Stimulated activated effector memory CD8-positive, alpha-beta T cell treated with anti-CD3 and anti-CD28 coated beads, Interleukin-12 subunit alpha, Interleukin-12 subunit beta, amount 100 ng/mL, for 72 hours (primary cell): ENCODE data around the gene MAPKAP1.
A peak's percentile ranks its signal among the peaks of the same experiment; 100 is the strongest.
"Not testable (repeated sequence)": the region's sequence is repeated elsewhere in the genome, so short reads cannot be mapped to it uniquely, and the experiment has no call there.

Experiments used
- ATAC-seq: fragments of 150-1000 bp; cut with Tn5 transposase; 2 replicates; pipeline ENCODE4 v1.10.0; 2021
- DNase-seq, 2 donors: peaks; one replicate each; pipeline ENCODE4 v3.0.0; 2021 to 2022; ENCODE audit warnings: low spot score in 2 of 2
- H3K27ac Mint-ChIP-seq: one replicate; pipeline ENCODE4 v1.8.0; 2022; ENCODE audit warnings: mild to moderate bottlenecking, mixed read lengths
- H3K36me3 Mint-ChIP-seq: one replicate; pipeline ENCODE4 v1.8.0; 2022; ENCODE audit warnings: mild to moderate bottlenecking, mixed read lengths
- H3K4me1 Mint-ChIP-seq: one replicate; pipeline ENCODE4 v1.8.0; 2022; ENCODE audit warnings: mixed read lengths
- H3K4me3 Mint-ChIP-seq: one replicate; pipeline ENCODE4 v1.8.0; 2022; ENCODE audit warnings: mild to moderate bottlenecking, mixed read lengths
- H3K9me3 Mint-ChIP-seq: one replicate; pipeline ENCODE4 v1.8.0; 2022; ENCODE audit warnings: mixed read lengths

Gene MAPKAP1

DNA sequence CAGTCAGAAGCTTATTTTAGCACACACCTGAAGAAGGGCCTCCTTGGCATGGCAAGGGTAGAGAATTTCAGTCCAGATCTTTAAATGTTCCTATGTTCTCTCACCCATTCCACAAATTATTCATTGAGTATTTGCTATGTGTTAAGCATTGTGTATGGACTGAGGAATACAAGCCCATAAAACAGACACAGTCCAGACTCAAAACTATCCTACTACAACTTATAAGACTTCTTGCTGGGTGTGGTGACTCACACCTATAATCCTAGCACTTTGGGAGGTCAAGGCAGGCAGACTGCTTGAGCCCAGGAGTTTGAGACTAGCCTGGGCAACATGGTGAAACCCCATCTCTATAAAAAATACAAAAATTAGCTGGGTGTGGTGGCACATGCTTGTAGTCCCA is 141.0 kb downstream of the MAPKAP1 start:
- DNase-seq, H3K4me3 Mint-ChIP-seq, H3K27ac Mint-ChIP-seq, H3K36me3 Mint-ChIP-seq, ATAC-seq, H3K9me3 Mint-ChIP-seq: not testable (repeated sequence)
- peaks cover 22% of the 10 kb centered on the region for H3K4me1 Mint-ChIP-seq

DNA sequence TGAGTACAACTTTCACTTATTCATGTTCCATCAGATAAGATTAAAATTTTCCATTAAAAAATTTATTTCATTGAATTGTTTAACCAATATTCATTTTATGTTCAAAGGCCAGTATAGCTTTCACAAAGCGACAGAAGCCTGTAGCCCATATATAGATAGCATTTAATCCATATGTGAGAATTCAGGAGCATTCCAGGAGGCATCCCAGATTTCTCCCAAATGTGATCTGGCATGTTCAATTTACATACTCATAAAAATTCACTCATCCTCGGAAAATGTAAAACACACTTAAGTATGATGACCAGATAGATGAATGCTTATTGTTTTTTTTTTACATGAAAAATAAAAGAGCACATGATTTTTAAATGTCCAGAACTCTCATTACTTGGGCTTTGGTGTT is 141.9 kb downstream of the MAPKAP1 start:
- ATAC-seq (no peak), DNase-seq (no peak)
- H3K4me3 Mint-ChIP-seq = no peak overlapping the region
- no peaks in the 10 kb centered on the region for H3K36me3 Mint-ChIP-seq
- peaks cover 22% of the 10 kb centered on the region for H3K4me1 Mint-ChIP-seq
- H3K27ac Mint-ChIP-seq = no peak overlapping the region
- no peaks in the 10 kb centered on the region for H3K9me3 Mint-ChIP-seq

GRCh38 chr9:125564631-125565030 is 142.4 kb downstream of the MAPKAP1 start:
- peaks cover 1% of the 10 kb centered on the region for H3K36me3 Mint-ChIP-seq
- H3K27ac Mint-ChIP-seq = no peak overlapping the region
- ATAC-seq (no peak), DNase-seq (no peak)
- H3K4me3 Mint-ChIP-seq = no peak overlapping the region
- H3K4me1 Mint-ChIP-seq = peaks cover 22% of the 10 kb centered on the region
- H3K9me3 Mint-ChIP-seq = no peaks in the 10 kb centered on the region

DNA sequence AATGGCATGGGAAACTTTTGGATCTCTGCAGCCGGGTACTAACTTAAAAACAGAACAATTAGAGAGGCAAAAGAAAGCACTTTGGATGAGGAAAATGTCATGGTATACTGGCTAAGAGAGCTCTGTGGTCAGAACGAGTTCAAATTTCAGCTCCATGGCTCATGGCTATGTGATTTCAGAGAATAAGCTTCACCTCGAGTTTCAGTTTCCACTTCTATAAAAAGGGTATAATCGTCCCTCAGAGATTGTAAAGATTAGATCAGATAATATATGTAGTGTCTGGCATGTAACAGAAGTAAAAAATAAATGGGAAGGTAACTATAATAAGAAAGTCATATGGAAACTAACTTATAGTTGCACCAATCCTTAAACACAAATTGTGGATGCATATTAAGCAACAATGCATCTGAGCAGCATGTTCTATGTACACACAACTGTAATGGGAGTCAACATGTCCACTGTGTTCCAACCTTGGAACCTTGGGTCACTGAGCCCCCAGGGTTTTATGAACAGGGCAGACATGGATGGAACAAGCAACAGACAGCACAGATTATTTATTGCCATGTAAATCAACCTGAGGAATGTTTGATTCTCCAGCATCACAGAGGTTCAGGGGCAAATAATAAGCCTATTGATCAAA is 145.4 kb downstream of the MAPKAP1 start:
- peaks cover 17% of the 10 kb centered on the region for H3K4me1 Mint-ChIP-seq
- ATAC-seq (peak; percentile 51), DNase-seq (no peak)
- no peaks in the 10 kb centered on the region for H3K9me3 Mint-ChIP-seq
- no peak overlapping the region for H3K4me3 Mint-ChIP-seq
- no peak overlapping the region for H3K27ac Mint-ChIP-seq
- peaks cover 18% of the 10 kb centered on the region for H3K36me3 Mint-ChIP-seq

GRCh38 chr9:125559894-125560293 is 147.1 kb downstream of the MAPKAP1 start:
- DNase-seq (no peak), ATAC-seq (no peak)
- peaks cover 13% of the 10 kb centered on the region for H3K4me1 Mint-ChIP-seq
- H3K9me3 Mint-ChIP-seq = no peaks in the 10 kb centered on the region
- no peak overlapping the region for H3K4me3 Mint-ChIP-seq
- peaks cover 18% of the 10 kb centered on the region for H3K36me3 Mint-ChIP-seq
- no peak overlapping the region for H3K27ac Mint-ChIP-seq

GRCh38 chr9:125559194-125559593 is 147.8 kb downstream of the MAPKAP1 start:
- H3K9me3 Mint-ChIP-seq = no peaks in the 10 kb centered on the region
- H3K27ac Mint-ChIP-seq = no peak overlapping the region

GRCh38 chr9:125558453-125559092 is 148.4 kb downstream of the MAPKAP1 start:
- peak; percentile 61 for ATAC-seq
- DNase-seq = peak; percentile 13 to 64
- no peaks in the 10 kb centered on the region for H3K9me3 Mint-ChIP-seq
- no peak overlapping the region for H3K4me3 Mint-ChIP-seq
- no peak overlapping the region for H3K27ac Mint-ChIP-seq
- peaks cover 24% of the 10 kb centered on the region for H3K36me3 Mint-ChIP-seq
- peaks cover 18% of the 10 kb centered on the region for H3K4me1 Mint-ChIP-seq

More at GRCh38 chr9:125559194-125559593, 147.8 kb downstream of the MAPKAP1 start:
- DNase-seq (no peak), ATAC-seq (no peak)
- H3K36me3 Mint-ChIP-seq = peaks cover 20% of the 10 kb centered on the region
- H3K4me3 Mint-ChIP-seq = no peak overlapping the region
- H3K4me1 Mint-ChIP-seq = peaks cover 14% of the 10 kb centered on the region

GRCh38 chr9:125556046-125556721 is 150.8 kb downstream of the MAPKAP1 start:
- no peak overlapping the region for H3K4me3 Mint-ChIP-seq
- H3K36me3 Mint-ChIP-seq = peaks cover 24% of the 10 kb centered on the region
- no peaks in the 10 kb centered on the region for H3K9me3 Mint-ChIP-seq
- H3K27ac Mint-ChIP-seq = no peak overlapping the region
- H3K4me1 Mint-ChIP-seq = peaks cover 6% of the 10 kb centered on the region
- no peak for DNase-seq
- no peak for ATAC-seq

- DNase-seq (no peak), ATAC-seq (no peak)
- Mint-ChIP-seq H3K9me3 (no peaks in the 10 kb centered on the region), H3K4me1 (peaks cover 6% of the 10 kb centered on the region), H3K4me3 (no peak overlapping the region), H3K36me3 (peaks cover 24% of the 10 kb centered on the region), H3K27ac (no peak overlapping the region)
Measured at GRCh38 chr9:125554726-125555125, 152.3 kb downstream of the MAPKAP1 start.

GRCh38 chr9:125551781-125552180 is 155.2 kb downstream of the MAPKAP1 start:
- Mint-ChIP-seq H3K4me1 (peaks cover 6% of the 10 kb centered on the region), H3K9me3 (no peaks in the 10 kb centered on the region), H3K36me3 (peaks cover 6% of the 10 kb centered on the region), H3K27ac (no peak overlapping the region), H3K4me3 (no peak overlapping the region)
- no peak for ATAC-seq
- DNase-seq = no peak

GRCh38 chr9:125549891-125550885 is 156.8 kb downstream of the MAPKAP1 start:
- no peak overlapping the region for H3K4me3 Mint-ChIP-seq
- peaks cover 11% of the 10 kb centered on the region for H3K36me3 Mint-ChIP-seq
- ATAC-seq (no peak), DNase-seq (no peak)
- H3K4me1 Mint-ChIP-seq = peaks cover 6% of the 10 kb centered on the region
- H3K27ac Mint-ChIP-seq = no peak overlapping the region
- no peaks in the 10 kb centered on the region for H3K9me3 Mint-ChIP-seq

GRCh38 chr9:125549465-125549871 is 157.5 kb downstream of the MAPKAP1 start:
- H3K27ac Mint-ChIP-seq = no peak overlapping the region

DNA sequence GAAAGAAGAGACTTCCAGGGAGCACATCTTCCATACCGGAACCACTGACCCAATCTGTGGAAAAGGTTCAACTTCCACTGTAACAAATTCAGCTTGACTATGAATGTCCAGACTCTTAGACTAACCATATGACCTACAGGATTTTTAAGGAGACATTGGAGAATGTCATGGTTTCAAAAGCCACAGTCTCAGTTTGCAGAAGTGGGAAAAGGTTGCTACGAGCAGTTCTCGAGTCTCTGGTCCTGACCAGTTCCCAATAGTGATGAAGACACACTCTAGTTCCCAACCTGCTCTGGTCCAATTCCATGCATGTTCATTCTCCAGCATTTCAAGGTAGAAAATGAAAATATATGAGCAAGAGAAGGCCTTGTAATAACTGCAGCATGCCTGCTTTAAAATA is 158.0 kb downstream of the MAPKAP1 start:
- H3K4me1 Mint-ChIP-seq = peaks cover 3% of the 10 kb centered on the region
- no peaks in the 10 kb centered on the region for H3K9me3 Mint-ChIP-seq

More at GRCh38 chr9:125549465-125549871, 157.5 kb downstream of the MAPKAP1 start:
- Mint-ChIP-seq H3K9me3 (no peaks in the 10 kb centered on the region), H3K4me1 (peaks cover 6% of the 10 kb centered on the region), H3K4me3 (no peak overlapping the region), H3K36me3 (peaks cover 11% of the 10 kb centered on the region)
- ATAC-seq (no peak), DNase-seq (no peak)

GRCh38 chr9:125548141-125548540 is 158.9 kb downstream of the MAPKAP1 start:
- H3K36me3 Mint-ChIP-seq = peaks cover 6% of the 10 kb centered on the region
- no peak overlapping the region for H3K27ac Mint-ChIP-seq

More for the DNA sequence above, 158.0 kb downstream of the MAPKAP1 start:
- peaks cover 8% of the 10 kb centered on the region for H3K36me3 Mint-ChIP-seq
- no peak overlapping the region for H3K27ac Mint-ChIP-seq
- H3K4me3 Mint-ChIP-seq = no peak overlapping the region
- ATAC-seq = no peak
- DNase-seq = no peak

GRCh38 chr9:125547368-125547767 is 159.6 kb downstream of the MAPKAP1 start:
- H3K4me3 Mint-ChIP-seq = no peak overlapping the region
- peaks cover 10% of the 10 kb centered on the region for H3K36me3 Mint-ChIP-seq
- no peak for ATAC-seq
- no peak for DNase-seq
- H3K4me1 Mint-ChIP-seq = no peaks in the 10 kb centered on the region
- no peaks in the 10 kb centered on the region for H3K9me3 Mint-ChIP-seq
- no peak overlapping the region for H3K27ac Mint-ChIP-seq

More at GRCh38 chr9:125548141-125548540, 158.9 kb downstream of the MAPKAP1 start:
- DNase-seq (no peak), ATAC-seq (no peak)
- no peaks in the 10 kb centered on the region for H3K9me3 Mint-ChIP-seq
- H3K4me3 Mint-ChIP-seq = no peak overlapping the region
- no peaks in the 10 kb centered on the region for H3K4me1 Mint-ChIP-seq
